ENCODE measurements around the gene LRWD1.

Gene LRWD1

DNA sequence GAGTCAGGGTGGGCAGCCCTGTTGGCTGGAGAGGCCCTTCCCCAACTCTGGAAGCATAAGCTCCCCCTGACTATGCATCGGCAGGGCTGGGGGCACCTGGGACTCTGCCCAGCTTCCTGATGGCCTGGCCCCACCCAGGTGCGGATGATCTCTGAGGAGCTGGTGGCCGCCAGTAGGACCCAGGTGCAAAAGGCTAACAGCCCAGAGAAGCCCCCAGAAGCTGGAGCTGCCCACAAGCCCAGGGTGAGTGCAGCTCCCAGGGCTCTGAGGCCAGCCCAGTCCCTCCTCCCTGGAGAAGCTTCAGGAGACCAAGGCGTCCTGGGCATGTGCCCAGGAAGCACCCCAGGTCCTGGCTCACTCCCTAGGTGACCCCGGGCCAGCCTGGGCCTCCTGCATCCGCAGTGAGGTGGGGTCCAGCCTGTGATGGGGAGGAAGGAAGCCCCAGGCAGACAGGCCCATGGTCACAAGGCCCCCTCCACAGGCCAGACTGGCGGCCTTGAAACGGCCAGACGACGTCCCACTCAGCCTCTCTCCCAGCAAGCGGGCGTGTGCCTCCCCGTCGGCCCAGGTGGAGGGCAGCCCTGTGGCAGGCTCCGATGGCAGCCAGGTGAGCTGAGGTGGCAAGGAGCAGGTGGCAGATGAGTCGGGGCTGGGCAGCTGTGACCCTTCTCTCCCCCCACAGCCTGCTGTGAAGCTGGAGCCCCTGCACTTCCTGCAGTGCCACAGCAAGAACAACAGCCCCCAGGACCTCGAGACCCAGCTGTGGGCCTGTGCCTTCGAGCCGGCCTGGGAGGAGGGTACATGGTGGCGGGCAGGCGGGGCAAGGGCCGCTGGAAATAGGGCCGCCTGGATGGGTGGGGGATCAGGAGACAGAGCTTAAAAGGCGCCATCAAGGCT is 3.0 kb downstream of the LRWD1 start:
- no peak for DNase-seq (ENCODE audit: low spot score)
- peak overlapping the region; percentile 74; the same call in 1 of the 2 replicates for H3K27ac ChIP-seq
- ChIA-PET CTCF (interaction anchor here (0.6 to 0.7 kb wide), 3 partner anchors 37 to 66 kb away, joined by 3 to 7 read pairs (median 4); no protein-coding TSS in a partner anchor), POLR2A (ENCODE audit: low non-redundant PET) (interaction anchor here (0.7 kb wide), 1 partner anchor 18 kb away, joined by 6 read pairs; no protein-coding TSS in a partner anchor)
- no peak for TF ChIP-seq CTCF (conservative IDR thresholded peaks at IDR 0.05; ENCODE audit: low read depth)

GRCh38 chr7:102468478-102469350 is 3.9 kb downstream of the LRWD1 start:
- peak overlapping the region; percentile 74; the same call in 1 of the 2 replicates for H3K27ac ChIP-seq
- DNase-seq (ENCODE audit: low spot score): no peak
- POLR2A ChIA-PET (ENCODE audit: low non-redundant PET): no interaction called here
- no peak for TF ChIP-seq CTCF (conservative IDR thresholded peaks at IDR 0.05; ENCODE audit: low read depth)
- CTCF ChIA-PET: no interaction called here

- ChIA-PET CTCF (no interaction called here), POLR2A (ENCODE audit: low non-redundant PET) (no interaction called here)
- DNase-seq (ENCODE audit: low spot score): no peak
- H3K27ac ChIP-seq: peak overlapping the region; percentile 28
- no peak for TF ChIP-seq CTCF (conservative IDR thresholded peaks at IDR 0.05; ENCODE audit: low read depth)
These were observed 4.7 kb downstream of the LRWD1 start for GRCh38 chr7:102469351-102469971.

GRCh38 chr7:102469972-102470825 is 5.4 kb downstream of the LRWD1 start:
- no peak for TF ChIP-seq CTCF (conservative IDR thresholded peaks at IDR 0.05; ENCODE audit: low read depth)
- CTCF ChIA-PET: no interaction called here
- POLR2A ChIA-PET (ENCODE audit: low non-redundant PET): no interaction called here
- peak overlapping the region; percentile 28 for H3K27ac ChIP-seq
- no peak for DNase-seq (ENCODE audit: low spot score)

DNA sequence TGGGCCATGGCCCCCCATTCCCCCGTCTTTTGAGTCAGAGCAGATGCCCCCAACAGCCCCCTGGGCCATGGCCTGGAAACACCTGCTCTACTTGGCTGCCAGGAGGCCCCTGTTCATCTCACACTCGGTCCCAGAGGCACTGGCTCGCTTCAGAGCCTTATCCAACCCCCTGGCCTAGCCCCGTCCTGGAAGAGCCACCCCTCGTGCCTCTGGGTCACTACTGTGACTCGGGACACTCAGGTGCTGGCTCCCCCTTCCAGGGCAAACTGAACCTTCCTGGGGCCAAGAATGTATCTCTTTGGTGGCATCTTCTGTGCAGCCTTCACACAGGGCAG is 7.0 kb downstream of the LRWD1 start:
- TF ChIP-seq CTCF (conservative IDR thresholded peaks at IDR 0.05; ENCODE audit: low read depth): no peak
- ChIA-PET CTCF (interaction anchor here (0.5 kb wide), 1 partner anchor 58 kb away, joined by 3 read pairs; no protein-coding TSS in a partner anchor), POLR2A (ENCODE audit: low non-redundant PET) (no interaction called here)
- DNase-seq (ENCODE audit: low spot score): no peak
- H3K27ac ChIP-seq: peak overlapping the region; percentile 28
